Ammon's horn (tissue), 1 donor: ENCODE measurements around the gene SLC25A34.

Experiments
- DNase-seq: peaks from one replicate; pipeline ENCODE4 v3.0.0-alpha.2; 2016; ENCODE audit warnings: low spot score

Gene SLC25A34

GRCh38 chr1:15753776-15754175, 17.7 kb downstream of the SLC25A34 start:
- no peak for DNase-seq

GRCh38 chr1:15755021-15755645, 19.1 kb downstream of the SLC25A34 start:
- no peak for DNase-seq

- no peak for DNase-seq
These were observed 19.6 kb downstream of the SLC25A34 start for GRCh38 chr1:15755646-15756040.

GRCh38 chr1:15756143-15757015, 20.3 kb downstream of the SLC25A34 start:
- no peak for DNase-seq

GRCh38 chr1:15757016-15757543, 21.0 kb downstream of the SLC25A34 start:
- DNase-seq, result no peak

GRCh38 chr1:15757575-15758342, 21.7 kb downstream of the SLC25A34 start:
- DNase-seq, result no peak

- no peak for DNase-seq
These were observed 22.4 kb downstream of the SLC25A34 start, which contains the start of gene FBLIM1 for GRCh38 chr1:15758343-15758931. Gene FBLIM1, plus strand, starts transcription at chr1:15758795. Its CDS starts 6,189 bp downstream, at chr1:15764984.

GRCh38 chr1:15758953-15759661, 23.0 kb downstream of the SLC25A34 start:
- DNase-seq, result no peak

GRCh38 chr1:15760520-15761211, 24.6 kb downstream of the SLC25A34 start:
- DNase-seq, result no peak

GRCh38 chr1:15761366-15762128, 25.5 kb downstream of the SLC25A34 start:
- DNase-seq, result no peak

GRCh38 chr1:15762546-15762945, 26.5 kb downstream of the SLC25A34 start:
- no peak for DNase-seq

GRCh38 chr1:15764269-15764764, 28.3 kb downstream of the SLC25A34 start:
- DNase-seq, result no peak

GRCh38 chr1:15764890-15765289, 28.8 kb downstream of the SLC25A34 start:
- no peak for DNase-seq

- DNase-seq, result no peak
These were observed 29.6 kb downstream of the SLC25A34 start for GRCh38 chr1:15765495-15766194.

GRCh38 chr1:15767941-15768340, 31.9 kb downstream of the SLC25A34 start:
- DNase-seq, result no peak

GRCh38 chr1:15768388-15768787, 32.3 kb downstream of the SLC25A34 start:
- DNase-seq, result no peak

GRCh38 chr1:15770313-15770962, 34.4 kb downstream of the SLC25A34 start:
- no peak for DNase-seq

GRCh38 chr1:15771836-15772515, 35.9 kb downstream of the SLC25A34 start:
- no peak for DNase-seq
